CD4-positive, alpha-beta T cell treated with Interleukin-6 for 4 hours (primary cell): ENCODE results near the gene JAGN1.
A peak's percentile ranks its signal among the peaks of the same experiment; 100 is the strongest.
"Not testable (repeated sequence)": the region's sequence is repeated elsewhere in the genome, so short reads cannot be mapped to it uniquely, and the experiment has no call there.

Experiments
- DNase-seq: peaks from one replicate; pipeline ENCODE4 v3.0.0-alpha.2; 2020; ENCODE audit warnings: mixed read lengths

The JAGN1 gene

DNA sequence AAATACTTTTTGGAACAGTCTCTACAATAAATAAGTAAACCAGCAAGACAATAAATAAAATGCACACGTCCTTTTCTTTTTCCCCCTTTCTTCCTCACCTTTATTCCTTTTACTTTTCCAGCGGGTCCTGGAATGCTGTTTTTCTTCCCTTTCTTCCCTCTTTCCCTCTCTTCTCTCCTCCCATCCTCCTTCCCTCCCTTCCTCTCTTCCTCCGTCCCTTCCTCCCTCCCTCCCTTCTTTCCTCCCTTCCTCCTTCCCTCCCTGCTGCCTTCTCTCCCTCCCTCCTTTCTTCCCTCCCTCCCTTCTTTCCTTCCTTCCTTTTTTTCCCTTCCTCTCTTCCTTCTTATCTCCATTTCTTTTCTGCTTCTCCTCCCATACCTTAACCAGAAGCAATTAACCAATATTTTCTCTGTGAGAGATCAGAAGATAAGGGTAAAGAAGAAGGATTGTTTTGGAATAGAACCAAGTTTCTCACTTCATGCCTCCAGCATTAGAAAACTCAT, 8.9 kb downstream of the JAGN1 start:
- no peak for DNase-seq

DNA sequence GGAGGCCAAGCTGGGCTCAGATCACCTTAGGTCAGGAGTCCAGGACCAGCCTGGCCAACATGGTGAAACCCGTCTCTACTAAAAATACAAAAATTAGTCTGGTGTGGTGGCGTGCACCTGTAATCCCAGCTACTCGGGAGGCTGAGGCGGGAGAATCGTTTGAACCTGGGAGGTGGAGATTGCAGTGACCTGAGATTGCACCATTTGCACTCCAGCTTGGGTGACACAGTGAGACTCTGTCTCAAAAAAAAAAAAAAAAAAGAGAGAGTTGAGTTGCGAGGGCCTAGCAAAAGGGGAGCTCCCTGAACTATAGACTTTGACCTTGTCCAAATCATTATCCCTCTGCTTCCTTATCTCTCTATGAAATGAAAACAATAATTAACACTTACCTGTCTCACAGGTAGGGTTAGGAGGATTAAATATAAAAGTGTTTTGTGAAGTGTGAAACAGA, 10.6 kb downstream of the JAGN1 start:
- not testable (repeated sequence) for DNase-seq

DNA sequence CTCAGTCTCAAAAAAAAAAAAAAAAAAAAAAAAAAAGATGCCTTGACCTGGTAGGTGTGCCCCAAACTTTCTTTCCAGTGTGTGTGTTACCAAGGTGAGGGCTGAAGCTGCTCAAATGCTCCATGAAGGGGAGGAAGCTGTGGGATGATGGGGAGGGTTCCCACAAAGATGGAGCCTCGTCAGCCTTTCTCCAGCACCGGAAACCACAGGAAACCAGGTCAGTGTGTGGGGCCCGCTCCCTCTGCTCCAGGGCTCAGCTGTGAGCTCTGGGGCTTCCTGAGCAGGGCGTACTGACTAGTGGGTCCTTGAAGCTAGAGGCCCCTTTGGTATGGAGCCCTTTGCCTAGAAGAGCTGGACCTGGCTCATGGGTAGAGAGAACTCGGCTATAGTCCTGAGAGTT, 11.6 kb downstream of the JAGN1 start:
- DNase-seq: peak; percentile 46

DNA sequence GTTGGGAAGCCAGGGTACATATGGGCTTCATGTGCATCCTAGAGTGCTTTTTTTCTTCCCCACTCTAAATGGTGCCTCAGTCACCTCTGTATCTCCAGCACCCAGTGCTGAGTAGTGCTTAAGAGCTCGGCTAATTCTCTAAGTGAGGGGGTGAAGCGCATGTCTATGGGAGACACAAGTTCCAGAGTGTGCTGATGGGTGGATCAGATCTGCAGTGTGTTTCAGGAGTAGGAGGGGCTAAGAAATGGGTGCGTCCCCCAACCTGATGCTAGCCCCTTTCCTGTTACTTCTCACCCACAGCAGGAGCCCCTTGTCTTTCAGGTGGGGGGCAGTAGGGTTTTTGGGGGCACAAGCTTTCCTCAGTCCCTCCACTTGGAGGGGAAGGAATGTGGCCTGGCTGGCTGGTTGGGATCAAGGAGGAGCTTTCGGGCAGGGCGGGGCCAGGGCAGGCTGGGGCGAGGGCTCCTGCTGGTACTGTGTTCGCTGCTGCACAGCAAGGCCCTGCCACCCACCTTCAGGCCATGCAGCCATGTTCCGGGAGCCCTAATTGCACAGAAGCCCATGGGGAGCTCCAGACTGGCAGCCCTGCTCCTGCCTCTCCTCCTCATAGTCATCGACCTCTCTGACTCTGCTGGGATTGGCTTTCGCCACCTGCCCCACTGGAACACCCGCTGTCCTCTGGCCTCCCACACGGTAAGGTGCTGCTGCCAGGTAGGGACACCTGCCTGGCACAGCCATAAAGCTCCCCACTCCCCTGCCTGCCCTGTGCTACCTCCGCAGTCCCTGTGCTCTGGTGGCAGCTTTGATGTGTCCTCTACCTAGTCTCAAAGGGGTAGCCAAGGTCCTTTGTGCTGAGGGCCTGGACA, 12.2 kb downstream of the JAGN1 start, which contains the start of gene IL17RE:
Gene IL17RE (plus strand): TSS at position 477 of the 866 bp plus-strand sequence. CDS start 85 bp downstream, at position 562.
- no peak for DNase-seq

DNA sequence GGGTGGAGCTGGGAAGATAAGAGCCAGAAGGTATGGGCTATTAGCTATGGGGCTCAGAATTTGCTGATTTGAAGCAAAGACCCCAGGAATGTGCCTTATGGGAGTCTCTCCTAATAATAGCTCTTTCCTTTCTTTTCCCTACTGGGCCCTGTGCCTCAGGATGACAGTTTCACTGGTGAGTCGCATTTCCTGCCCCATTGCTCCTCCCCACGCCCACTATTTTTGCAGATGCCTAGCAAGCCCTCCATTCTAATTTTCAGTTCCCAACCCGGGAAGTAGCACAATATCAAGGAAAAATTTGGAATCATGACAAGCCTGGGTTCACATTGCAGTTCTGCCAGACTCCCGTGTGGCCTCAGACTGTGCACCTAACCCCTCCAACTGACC, 12.8 kb downstream of the JAGN1 start:
- peak; percentile 14 for DNase-seq

DNA sequence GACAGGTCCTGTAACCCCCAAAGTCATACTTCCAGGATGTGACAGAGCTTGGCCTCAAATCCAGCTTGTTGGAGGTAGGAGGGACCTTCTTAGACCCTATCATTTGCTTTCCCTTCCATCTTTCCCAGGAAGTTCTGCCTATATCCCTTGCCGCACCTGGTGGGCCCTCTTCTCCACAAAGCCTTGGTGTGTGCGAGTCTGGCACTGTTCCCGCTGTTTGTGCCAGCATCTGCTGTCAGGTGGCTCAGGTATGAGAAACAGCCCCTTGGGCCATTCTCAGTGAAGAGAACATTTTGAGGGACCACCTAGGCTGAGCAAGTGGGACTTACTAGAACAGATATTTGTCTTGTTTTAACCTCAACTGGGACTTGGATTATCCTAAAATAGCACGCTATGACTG, 13.5 kb downstream of the JAGN1 start:
- no peak for DNase-seq

- DNase-seq: no peak
Measured at GRCh38 chr3:9906480-9906879, 16.1 kb downstream of the JAGN1 start.

DNA sequence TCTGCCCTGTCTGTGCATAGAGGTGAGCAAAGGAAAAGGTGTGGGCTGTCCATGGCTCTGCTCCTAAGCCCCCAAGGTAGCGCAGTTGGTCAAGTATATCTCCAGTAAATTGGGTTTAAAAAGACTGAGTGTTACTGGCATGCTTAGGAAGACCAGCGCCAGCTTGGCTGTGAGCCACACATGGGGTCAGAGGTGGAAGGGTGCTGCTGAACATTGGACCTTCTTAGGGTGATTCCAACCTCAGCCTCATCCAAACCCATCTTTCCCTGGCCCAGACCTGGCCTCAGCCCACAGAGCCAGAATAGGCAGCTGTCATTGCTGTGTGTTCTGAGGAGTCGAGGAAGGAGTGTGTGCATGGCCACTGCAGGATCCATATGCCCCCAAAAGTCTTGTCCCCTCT, 17.9 kb downstream of the JAGN1 start:
- no peak for DNase-seq

DNA sequence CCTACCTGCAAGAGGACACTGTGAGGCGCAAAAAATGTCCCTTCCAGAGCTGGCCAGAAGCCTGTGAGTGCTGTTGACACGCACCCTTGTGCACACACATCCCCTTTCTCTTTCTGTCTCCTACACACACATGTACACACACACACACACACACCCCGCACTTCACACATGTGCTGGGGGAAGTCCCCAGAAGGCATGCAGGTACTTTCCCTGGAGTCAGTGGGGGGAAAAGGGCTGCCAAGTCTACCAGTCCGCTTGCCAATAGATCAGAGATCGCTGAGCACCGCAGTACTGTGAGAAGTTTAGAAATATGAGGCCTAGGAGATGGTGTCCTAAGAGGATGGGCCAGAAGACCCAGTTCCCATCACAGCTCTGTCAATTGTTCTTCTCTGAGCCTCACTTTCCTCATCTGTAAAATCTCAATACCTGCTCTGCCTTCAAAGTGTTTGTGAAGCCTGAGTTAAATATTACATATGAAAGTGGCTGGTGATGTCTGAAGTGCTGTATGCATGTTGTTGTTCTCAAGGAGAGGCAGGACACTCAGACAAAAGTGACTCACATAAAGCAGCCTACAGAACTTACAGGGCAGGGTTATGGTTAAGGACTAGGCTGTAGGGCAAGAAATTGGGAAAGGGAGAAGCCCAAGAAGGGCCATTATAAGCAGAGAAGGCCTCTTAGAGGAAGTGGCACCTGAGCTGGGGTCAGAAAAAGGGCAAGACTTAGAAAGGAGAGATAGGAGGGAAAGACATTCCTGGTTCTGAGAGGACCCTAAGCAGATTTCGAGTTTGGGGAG, 19.0 kb downstream of the JAGN1 start:
- DNase-seq: no peak

DNA sequence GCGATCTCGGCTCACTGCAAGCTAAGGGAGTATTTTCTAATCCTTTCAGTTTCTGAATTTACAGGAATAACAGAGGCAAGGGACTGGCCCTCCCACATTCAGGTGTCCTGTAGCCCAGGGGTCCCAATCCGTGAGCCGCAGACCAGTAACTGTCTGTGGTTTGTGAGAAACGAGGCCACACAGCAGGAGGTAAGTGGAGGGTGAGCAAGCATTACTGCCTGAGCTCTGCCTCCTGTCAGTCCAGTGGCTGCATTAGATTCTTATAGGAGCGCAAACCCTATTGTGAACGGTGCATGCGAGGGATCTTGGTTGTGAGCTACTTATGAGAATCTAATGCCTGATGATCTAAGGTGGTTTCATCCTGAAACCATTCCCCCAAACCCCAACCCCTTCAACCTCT, 21.5 kb downstream of the JAGN1 start:
- DNase-seq: no peak

DNA sequence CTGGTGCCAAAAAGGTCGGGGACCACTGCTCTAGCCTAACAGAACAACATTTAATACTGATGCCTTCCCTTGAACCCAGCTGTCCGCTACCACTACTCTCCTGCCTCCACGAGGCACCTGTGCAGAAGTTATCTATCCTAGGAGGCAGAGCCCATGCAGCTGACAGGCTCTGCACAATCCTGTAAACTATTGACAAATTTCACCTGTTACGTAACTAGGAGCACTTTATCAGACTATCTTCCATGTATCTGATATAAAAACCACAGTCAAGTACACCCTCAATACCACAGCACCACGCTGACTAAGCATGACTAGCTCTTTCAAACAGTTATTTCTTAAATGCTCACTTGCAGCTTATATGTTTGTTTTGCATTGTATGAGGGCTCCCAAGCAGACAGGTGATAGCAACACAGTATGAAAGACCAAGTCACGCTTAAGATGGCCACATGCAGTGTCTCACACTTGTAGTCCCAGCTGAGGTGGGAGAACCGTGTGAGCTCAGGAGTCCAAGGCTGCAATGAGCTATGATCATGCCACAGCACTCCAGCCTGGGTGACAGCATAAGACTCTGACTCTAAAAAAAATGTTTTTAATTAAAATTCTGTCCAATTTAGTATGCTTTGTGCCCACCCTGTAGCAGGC, 22.0 kb downstream of the JAGN1 start:
- DNase-seq: peak; percentile 44

GRCh38 chr3:9913601-9914000, 23.2 kb downstream of the JAGN1 start:
- DNase-seq: no peak

GRCh38 chr3:9914011-9914410, 23.6 kb downstream of the JAGN1 start:
- DNase-seq: no peak

DNA sequence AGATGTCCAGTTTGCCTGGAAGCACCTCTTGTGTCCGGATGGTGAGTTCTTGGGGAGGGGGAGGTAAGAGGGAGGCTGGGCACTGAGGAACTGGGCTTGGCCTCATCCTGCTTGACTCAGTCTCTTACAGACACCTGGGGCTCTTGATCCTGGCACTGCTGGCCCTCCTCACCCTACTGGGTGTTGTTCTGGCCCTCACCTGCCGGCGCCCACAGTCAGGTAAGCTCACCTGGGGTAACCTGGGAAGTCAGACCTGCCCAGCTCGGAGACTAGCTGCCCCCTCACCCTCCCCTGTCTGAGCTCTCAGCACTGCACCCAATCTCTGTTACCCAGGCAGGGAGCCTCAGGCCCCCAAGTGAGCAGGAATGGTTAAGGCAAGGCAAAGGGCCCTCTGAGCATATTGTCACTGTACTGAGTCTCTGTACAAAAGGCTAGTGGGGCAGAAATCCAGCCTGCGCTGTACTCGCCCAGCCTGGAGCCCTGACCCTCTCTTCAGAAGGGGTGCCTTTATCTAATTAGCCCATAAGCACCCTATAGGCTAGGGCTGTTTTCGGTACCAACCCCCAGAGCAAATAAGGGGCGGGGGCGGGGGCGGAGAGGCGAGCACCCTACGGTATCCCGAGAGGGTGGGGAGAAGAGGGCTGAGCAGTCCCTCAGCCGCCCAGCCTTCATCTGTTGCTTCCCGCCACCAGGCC, 24.3 kb downstream of the JAGN1 start:
- no peak for DNase-seq

GRCh38 chr3:9915254-9916141, 25.1 kb downstream of the JAGN1 start:
- DNase-seq: peak; percentile 48

DNA sequence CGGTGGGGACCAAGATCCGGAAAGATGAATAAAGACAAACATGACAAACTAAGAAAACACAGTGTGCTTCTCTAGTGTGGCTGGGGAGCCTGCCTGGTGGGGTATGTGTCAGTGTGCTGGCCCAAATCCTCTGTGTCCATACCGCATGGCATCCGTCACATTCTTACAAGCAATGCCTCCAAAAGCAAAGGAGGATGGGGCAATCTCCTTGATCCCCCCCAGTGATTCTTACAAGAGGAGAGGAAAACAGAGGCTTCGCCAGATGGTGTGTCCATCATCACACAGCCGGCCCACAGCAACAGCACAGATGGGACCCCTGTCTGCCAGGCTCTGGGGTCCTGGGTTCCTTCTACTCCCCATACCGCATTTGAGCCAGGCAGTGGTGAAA, 25.9 kb downstream of the JAGN1 start:
- DNase-seq: no peak

DNA sequence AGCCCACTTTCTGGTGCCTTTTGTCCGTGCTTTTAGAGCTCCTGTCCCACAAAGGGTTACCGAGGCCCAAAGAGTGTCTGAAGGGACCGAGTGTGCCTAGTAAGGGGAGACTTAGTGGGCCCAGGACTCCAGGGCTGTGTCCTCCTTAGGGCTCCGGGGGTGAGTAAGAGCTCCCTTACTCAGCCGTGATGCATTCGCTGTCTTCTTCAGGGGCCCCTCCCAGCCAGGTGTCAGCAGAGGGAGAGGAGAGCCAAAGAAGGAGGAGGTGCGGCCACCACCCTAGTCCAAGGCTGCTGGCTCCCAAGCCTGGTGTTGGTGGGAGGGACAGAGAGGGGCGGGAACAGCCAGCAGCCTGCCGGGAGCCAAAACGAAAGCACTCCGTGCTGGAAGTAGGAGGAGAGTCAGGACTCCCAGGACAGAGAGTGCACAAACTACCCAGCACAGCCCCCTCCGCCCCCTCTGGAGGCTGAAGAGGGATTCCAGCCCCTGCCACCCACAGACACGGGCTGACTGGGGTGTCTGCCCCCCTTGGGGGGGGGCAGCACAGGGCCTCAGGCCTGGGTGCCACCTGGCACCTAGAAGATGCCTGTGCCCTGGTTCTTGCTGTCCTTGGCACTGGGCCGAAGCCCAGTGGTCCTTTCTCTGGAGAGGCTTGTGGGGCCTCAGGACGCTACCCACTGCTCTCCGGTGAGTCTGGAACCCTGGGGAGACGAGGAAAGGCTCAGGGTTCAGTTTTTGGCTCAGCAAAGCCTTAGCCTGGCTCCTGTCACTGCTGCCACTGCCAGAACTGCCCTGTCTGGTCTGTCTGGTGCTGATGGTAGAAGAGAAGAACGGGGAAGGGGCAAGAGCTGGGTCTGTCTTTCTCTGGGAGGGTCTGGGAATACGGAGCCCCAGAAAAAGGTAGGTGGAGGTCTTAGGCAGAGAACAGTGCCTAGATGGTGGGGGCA, 26.6 kb downstream of the JAGN1 start, which contains the start of gene IL17RC:
Gene IL17RC (plus strand): TSS at position 365 of the 947 bp plus-strand sequence. CDS start 218 bp downstream, at position 583.
- peak; percentile 39 for DNase-seq

DNA sequence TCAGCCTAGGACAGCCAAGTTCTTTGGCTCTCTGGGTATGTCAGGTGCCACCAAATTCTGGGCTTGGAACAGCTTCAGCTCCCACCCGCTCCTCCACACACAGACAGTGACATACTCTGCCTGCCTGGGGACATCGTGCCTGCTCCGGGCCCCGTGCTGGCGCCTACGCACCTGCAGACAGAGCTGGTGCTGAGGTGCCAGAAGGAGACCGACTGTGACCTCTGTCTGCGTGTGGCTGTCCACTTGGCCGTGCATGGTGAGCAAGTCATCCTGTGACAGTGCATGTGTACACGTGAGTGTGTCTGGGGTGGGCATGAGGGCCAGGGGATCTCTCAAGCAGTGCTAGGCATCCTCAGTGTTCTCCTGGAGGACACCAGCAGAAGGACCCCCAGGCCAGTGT, 27.4 kb downstream of the JAGN1 start:
- no peak for DNase-seq

- no peak for DNase-seq
Measured at GRCh38 chr3:9918261-9919038, 28.0 kb downstream of the JAGN1 start.
